ENCODE results near the gene NME3. TPM values are rescaled to one million over a fixed set of nuclear protein-coding genes. Genes with fewer than 3 reads are reported as not detected.
A peak's percentile ranks its signal among the peaks of the same experiment; 100 is the strongest.

NME3 gene
- total and polyA plus RNA-seq, 9 donors = 68.6 to 129 (median 87.4) TPM; not detected in 1

DNA sequence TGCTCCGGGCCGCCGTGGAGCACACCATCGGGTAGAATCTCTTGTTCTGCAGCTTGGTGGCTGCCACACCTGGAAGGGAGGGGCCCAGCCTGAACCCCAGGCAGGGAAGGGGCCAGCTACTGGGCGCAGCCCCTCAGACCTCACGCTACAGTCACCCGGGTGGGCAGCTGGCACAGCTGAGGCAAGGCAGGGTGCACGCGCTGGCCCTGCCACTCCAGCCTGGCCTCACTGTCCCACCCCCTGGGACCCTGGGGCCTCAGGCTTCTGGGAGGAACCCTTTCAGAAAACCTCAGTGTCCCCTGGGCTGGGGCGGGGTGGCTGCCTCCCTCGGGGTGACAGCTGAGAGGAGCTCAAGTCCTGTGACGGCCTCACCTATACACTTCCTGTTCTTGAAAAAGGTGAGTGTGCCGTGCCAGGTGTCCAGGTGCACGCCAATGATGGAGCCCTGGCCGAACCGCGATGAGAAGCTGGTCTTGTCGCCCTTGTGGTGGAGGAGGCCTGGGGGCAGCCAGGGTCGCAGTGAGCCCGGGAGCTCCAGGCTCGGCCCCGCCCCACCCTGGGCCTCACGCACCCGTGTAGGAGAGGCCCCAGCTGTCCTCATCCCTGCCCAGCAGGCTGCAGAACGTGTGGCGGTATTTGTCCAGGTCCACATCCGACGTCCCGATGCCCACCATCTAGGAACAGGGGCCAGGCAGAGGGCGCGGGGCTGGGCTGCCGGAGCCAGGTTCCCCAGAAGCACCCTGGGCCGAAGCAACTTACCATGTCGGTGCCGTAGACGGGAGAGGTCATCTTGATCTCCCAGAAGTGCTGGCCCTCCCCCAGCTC, 6.2 kb upstream of the NME3 start:
- Histone ChIP-seq H3K36me3 (no peaks in the 10 kb centered on the region), H3K4me3 (no peak overlapping the region), H3K27ac (no peak overlapping the region), H3K27me3 (no peaks in the 10 kb centered on the region), H3K9me3 (no peaks in the 10 kb centered on the region), H3K4me1 (ENCODE audit: insufficient read depth) (peaks cover 15% of the 10 kb centered on the region)
- 67 to 78% (median 68%) methylated on average over 28 to 36 of the region's 36 CpGs for WGBS, 3 donors
- TF ChIP-seq POLR2A (IDR thresholded peaks at IDR 0.05) = no peak
- intact Hi-C loops (cut with DNase I) = no loop called here
- peak in 3 of 5 donors; percentile 26 to 47 (median 29) for DNase-seq

DNA sequence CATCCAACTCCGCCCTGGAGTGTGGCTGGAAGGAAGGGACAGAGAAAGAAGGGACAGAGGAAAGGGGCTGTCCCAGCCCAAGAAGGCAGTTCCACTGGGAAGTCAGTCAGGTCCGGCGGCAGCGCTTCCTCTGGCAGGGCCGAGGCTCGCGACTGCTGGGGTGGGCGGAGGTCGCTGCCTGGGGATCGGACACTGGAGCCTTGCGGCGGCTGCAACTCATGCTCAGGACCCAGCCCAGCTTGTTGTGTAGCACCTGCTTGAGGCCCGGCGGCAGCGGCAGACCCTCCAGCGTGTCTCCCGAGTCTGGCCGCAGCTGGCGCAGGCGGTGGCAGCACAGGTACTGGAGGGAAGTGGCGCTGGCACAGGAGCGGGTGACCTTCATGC, 5.6 kb upstream of the NME3 start:
- intact Hi-C loops (cut with DNase I) = no loop called here
- Histone ChIP-seq H3K4me1 (ENCODE audit: insufficient read depth) (peaks cover 20% of the 10 kb centered on the region), H3K4me3 (no peak overlapping the region), H3K27me3 (no peaks in the 10 kb centered on the region), H3K27ac (no peak overlapping the region), H3K36me3 (no peaks in the 10 kb centered on the region), H3K9me3 (no peaks in the 10 kb centered on the region)
- TF ChIP-seq POLR2A (IDR thresholded peaks at IDR 0.05) = no peak
- TF ChIP-seq, protein P1, sequence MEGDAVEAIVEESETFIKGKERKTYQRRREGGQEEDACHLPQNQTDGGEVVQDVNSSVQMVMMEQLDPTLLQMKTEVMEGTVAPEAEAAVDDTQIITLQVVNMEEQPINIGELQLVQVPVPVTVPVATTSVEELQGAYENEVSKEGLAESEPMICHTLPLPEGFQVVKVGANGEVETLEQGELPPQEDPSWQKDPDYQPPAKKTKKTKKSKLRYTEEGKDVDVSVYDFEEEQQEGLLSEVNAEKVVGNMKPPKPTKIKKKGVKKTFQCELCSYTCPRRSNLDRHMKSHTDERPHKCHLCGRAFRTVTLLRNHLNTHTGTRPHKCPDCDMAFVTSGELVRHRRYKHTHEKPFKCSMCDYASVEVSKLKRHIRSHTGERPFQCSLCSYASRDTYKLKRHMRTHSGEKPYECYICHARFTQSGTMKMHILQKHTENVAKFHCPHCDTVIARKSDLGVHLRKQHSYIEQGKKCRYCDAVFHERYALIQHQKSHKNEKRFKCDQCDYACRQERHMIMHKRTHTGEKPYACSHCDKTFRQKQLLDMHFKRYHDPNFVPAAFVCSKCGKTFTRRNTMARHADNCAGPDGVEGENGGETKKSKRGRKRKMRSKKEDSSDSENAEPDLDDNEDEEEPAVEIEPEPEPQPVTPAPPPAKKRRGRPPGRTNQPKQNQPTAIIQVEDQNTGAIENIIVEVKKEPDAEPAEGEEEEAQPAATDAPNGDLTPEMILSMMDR (IDR thresholded peaks at IDR 0.05) = no peak
- DNase-seq = peak in 1 of 5 donors; percentile 27
- WGBS, 3 donors = 86 to 88% (median 86%) methylated on average over 20 to 22 of the region's 22 CpGs

DNA sequence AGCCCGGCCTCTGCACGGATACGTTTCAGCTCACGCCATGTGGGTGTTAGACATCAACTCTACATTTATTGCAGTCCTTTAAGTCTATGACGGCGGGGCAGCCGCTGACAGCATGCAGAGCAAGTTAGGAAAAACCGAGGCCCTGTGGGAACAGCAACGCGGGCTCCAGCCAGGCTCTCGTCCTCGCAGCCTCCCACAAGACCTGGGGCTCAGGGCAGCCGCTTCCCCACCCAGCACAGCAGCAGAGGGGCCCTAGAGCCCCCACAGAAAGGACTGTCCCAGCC, 5.3 kb upstream of the NME3 start:
- TF ChIP-seq POLR2A (IDR thresholded peaks at IDR 0.05) (no peak), EP300 (IDR thresholded peaks at IDR 0.05) (no peak)
- Histone ChIP-seq H3K36me3 (no peaks in the 10 kb centered on the region), H3K27ac (no peak overlapping the region), H3K9me3 (no peaks in the 10 kb centered on the region), H3K4me3 (no peak overlapping the region), H3K27me3 (no peaks in the 10 kb centered on the region), H3K4me1 (ENCODE audit: insufficient read depth) (peaks cover 20% of the 10 kb centered on the region)
- intact Hi-C loops (cut with DNase I) = no loop called here
- DNase-seq = no peak
- 71 to 74% (median 72%) methylated on average over 13 of the region's 13 CpGs for WGBS, 3 donors

DNA sequence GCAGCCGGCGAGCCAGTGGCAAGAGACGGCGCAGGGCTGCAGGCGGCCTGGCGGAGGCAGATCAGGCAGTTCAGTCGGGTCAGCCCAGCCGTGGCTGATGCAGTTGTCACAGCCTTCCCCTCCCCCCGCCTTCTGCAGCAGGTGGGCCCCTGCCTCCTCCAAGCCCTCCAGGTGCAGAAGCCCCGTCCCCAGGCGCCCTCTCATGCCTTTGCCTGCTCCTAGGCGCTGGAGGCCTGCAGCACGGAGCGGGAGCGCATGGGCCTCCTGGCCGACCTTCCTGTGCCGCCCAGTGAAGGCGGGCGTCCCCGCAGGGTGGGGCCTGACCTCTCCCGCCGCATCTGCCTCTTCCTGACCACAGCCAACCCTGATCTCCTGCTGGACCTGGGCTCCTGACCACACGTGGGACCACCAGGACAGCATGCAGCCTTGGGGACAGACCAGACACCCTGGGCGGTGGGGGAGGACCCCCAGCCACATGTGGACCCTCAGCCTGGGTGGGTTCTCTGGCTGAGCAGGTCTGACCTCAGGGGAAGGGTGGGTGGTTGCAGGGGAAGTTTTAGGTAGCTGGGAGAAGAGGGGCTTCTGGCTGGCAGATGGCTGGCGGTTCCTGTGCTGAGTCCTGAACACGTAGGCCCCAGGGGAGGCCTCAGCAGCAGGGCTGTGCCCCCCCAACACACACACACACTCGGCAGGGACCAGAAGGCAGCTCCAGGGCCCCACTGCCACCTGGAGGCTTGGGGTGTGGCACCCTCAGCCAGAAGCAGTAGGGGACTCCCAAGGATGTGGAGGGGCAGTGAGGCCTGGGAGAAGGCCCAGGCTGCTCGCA, 4.7 kb upstream of the NME3 start:
- peak in 2 of 5 donors; percentile 30 to 37 for DNase-seq
- H3K9me3 ChIP-seq = no peaks in the 10 kb centered on the region
- no peaks in the 10 kb centered on the region for H3K36me3 ChIP-seq
- H3K4me3 ChIP-seq = no peak overlapping the region
- intact Hi-C loops (cut with DNase I) = no loop called here
- WGBS, 3 donors = 72 to 75% (median 72%) methylated on average over 28 of the region's 28 CpGs
- no peak overlapping the region for H3K27ac ChIP-seq
- no peaks in the 10 kb centered on the region for H3K27me3 ChIP-seq
- peaks cover 19% of the 10 kb centered on the region for H3K4me1 ChIP-seq (ENCODE audit: insufficient read depth)
- no peak for TF ChIP-seq EP300 (IDR thresholded peaks at IDR 0.05)
- TF ChIP-seq, protein P1 (IDR thresholded peaks at IDR 0.05) = no peak
- TF ChIP-seq POLR2A (IDR thresholded peaks at IDR 0.05) = no peak

DNA sequence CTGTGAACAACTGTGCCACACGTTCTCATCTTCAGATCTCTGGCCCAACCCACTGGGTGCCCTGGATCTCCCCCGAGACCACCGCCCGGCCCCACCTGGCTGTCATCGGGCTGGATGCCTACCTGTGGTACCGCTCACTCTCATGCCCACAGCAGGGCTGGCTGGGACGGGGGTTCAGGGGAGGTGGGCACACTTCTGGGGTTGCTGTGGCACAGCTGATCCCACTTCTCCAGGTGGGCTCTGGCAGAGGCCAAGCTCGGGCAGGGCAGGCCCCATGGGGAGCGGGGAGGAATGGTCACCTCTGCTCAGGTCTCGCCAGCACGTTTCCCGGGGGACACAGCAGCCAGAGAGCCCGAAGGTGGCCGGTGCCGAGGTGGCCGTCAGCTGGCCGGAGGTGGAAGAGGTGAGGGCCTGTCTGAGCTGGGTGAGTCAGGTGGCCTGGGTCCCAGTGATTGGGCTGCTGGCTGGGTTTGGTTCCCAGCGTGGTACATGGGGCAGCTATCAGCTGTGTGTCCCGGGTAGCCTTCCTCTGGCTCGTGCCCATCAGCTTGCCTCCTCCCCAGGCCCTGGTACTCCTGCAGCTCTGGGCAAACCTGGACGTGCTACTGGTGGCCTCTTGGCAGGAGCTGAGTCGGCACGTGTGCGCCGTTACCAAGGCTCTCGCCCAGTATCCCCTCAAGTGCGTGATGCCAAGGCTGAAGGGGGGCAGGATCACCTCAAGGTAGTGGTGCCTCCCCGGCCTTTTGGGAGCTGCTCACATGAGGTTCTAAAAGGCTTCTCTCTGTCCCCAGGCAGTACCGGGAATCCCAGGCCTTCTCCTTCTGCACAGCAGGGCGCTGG, 3.9 kb upstream of the NME3 start:
- Histone ChIP-seq H3K27ac (no peak overlapping the region), H3K4me1 (ENCODE audit: insufficient read depth) (peaks cover 17% of the 10 kb centered on the region), H3K36me3 (no peaks in the 10 kb centered on the region), H3K27me3 (no peaks in the 10 kb centered on the region), H3K9me3 (no peaks in the 10 kb centered on the region), H3K4me3 (no peak overlapping the region)
- TF ChIP-seq POLR2A (IDR thresholded peaks at IDR 0.05) = no peak
- WGBS, 3 donors = 85 to 88% (median 86%) methylated on average over 29 to 30 of the region's 30 CpGs
- intact Hi-C loops (cut with DNase I) = no loop called here
- DNase-seq = no peak

Measured in ovary (tissue), 9 donors.